ENCODE results near the gene LKAAEAR1. TPM values are rescaled to one million over a fixed set of nuclear protein-coding genes. Genes with fewer than 3 reads are reported as not detected.

The LKAAEAR1 gene
- total RNA-seq, 2 donors from 2014 or later, result 10.2 TPM; not detected in 1

GRCh38 chr20:64071341-64072332 lies 12.6 kb downstream of the LKAAEAR1 start:
- H3K36me3 ChIP-seq, result no peaks in the 10 kb centered on the region
- H3K4me3 ChIP-seq, result no peak overlapping the region
- no peak for TF ChIP-seq CTCF (IDR thresholded peaks at IDR 0.05)
- no peak for TF ChIP-seq POLR2AphosphoS5 (IDR thresholded peaks at IDR 0.05)
- no peak for TF ChIP-seq POLR2A (IDR thresholded peaks at IDR 0.05)
- no peaks in the 10 kb centered on the region for H3K9me3 ChIP-seq
- H3K27ac ChIP-seq, result no peak overlapping the region
- no peak for DNase-seq (ENCODE audit: low spot score)
- no peaks in the 10 kb centered on the region for H3K4me1 ChIP-seq (replicated peaks)
- intact Hi-C loops (cut with DNase I), result no loop called here
- WGBS, result 83% methylated on average over 27 of the region's 30 CpGs
- no peaks in the 10 kb centered on the region for H3K27me3 ChIP-seq (replicated peaks; ENCODE audit: insufficient read depth)

GRCh38 chr20:64070244-64070993 lies 13.8 kb downstream of the LKAAEAR1 start:
- no peak overlapping the region for H3K4me3 ChIP-seq
- intact Hi-C loops (cut with DNase I), result no loop called here
- H3K9me3 ChIP-seq, result no peaks in the 10 kb centered on the region
- H3K27ac ChIP-seq, result no peak overlapping the region
- TF ChIP-seq POLR2AphosphoS5 (IDR thresholded peaks at IDR 0.05), result no peak
- TF ChIP-seq CTCF (IDR thresholded peaks at IDR 0.05), result no peak
- no peak for TF ChIP-seq POLR2A (IDR thresholded peaks at IDR 0.05)
- no peaks in the 10 kb centered on the region for H3K27me3 ChIP-seq (replicated peaks; ENCODE audit: insufficient read depth)
- 91% methylated on average over 31 of the region's 31 CpGs for WGBS
- H3K36me3 ChIP-seq, result no peaks in the 10 kb centered on the region
- no peak for DNase-seq (ENCODE audit: low spot score)
- H3K4me1 ChIP-seq (replicated peaks), result no peaks in the 10 kb centered on the region

DNA sequence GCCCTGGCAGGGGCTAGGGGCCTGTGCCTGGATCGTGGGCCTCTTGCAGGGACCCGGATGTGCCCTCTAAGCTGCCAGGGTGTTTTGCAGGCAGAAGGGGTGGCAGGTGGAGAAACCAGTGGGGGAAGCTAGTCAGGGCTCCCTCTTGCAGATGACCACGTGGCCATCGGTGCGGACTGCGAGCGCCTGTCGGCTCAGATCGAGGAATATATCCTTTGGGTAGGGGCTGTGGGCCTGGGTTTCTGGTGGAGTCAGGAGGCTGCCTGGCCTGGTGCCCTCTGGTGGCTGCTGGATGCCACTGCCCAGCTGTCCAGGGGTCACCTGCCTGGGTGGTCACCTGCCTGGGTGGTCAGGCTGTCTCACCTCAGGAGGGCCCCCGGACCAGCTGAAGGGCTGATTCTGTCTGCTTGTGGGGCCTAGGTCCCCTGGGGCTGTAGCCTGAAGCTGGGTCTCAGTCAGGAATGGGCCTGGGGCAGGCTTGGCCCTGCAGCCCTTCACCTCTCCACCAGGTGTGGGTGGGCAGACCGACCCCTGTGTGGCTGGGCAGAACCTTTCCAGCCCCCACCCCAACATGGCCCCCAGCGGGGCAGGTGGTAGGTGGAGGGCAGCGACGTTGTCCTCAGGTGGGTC lies 14.5 kb downstream of the LKAAEAR1 start:
- no peak overlapping the region for H3K4me3 ChIP-seq
- H3K27me3 ChIP-seq (replicated peaks; ENCODE audit: insufficient read depth), result no peaks in the 10 kb centered on the region
- no peaks in the 10 kb centered on the region for H3K9me3 ChIP-seq
- H3K36me3 ChIP-seq, result no peaks in the 10 kb centered on the region
- intact Hi-C loops (cut with DNase I), result loop anchor here (10.0 kb wide), 1 partner anchor 175 kb away; the partner anchor contains the start of gene DNAJC5
- TF ChIP-seq POLR2A (IDR thresholded peaks at IDR 0.05) (no peak), CTCF (IDR thresholded peaks at IDR 0.05) (peak in 2 of 4 experiments; percentile 31 to 58)
- WGBS, result 55% methylated on average over 10 of the region's 14 CpGs
- H3K4me1 ChIP-seq (replicated peaks), result no peaks in the 10 kb centered on the region
- no peak for DNase-seq (ENCODE audit: low spot score)
- H3K27ac ChIP-seq, result no peak overlapping the region

DNA sequence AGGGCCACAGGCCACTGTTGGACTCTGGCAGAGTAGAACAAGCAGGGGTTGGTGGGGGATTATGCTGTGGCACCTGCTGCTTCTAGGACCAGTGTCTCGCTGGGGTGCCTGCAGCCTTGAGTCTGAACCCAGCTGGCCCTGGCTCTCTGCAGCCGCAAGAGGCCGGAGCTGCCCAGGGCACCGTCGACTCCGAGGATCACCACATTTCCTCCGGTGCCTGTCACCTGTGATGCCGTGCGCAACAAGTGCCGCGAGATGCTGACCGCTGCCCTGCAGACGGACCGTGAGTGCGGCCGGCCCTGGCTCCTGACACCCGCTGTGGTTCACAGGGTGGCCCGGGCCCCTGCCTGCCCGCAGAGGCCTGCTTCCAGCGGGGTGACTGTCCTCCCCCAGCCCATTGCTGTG lies 15.0 kb downstream of the LKAAEAR1 start:
- WGBS, result 80% methylated on average over 2 of the region's 20 CpGs
- no peak overlapping the region for H3K4me3 ChIP-seq
- H3K36me3 ChIP-seq, result no peaks in the 10 kb centered on the region
- H3K27me3 ChIP-seq (replicated peaks; ENCODE audit: insufficient read depth), result no peaks in the 10 kb centered on the region
- no peak overlapping the region for H3K27ac ChIP-seq
- no peak for TF ChIP-seq POLR2A (IDR thresholded peaks at IDR 0.05)
- no peak for TF ChIP-seq POLR2AphosphoS5 (IDR thresholded peaks at IDR 0.05)
- TF ChIP-seq CTCF (IDR thresholded peaks at IDR 0.05), result no peak
- peaks cover 2% of the 10 kb centered on the region for H3K4me1 ChIP-seq (replicated peaks)
- no peak for DNase-seq (ENCODE audit: low spot score)
- no peaks in the 10 kb centered on the region for H3K9me3 ChIP-seq
- intact Hi-C loops (cut with DNase I), result loop anchor here (10.0 kb wide), 1 partner anchor 174 kb away; the partner anchor contains the start of gene DNAJC5
